HUES64 (cell line): ENCODE results near the gene PYROXD2. TPM values are rescaled to one million over a fixed set of nuclear protein-coding genes. Genes with fewer than 3 reads are reported as not detected.

ENCODE experiments used
- H3K27ac ChIP-seq: 2 replicates; pipeline ENCODE4 v1.7.0; 2013; ENCODE audit warnings: low read depth, low read length, inconsistent platforms
- H3K27me3 ChIP-seq: 2 replicates; pipeline ENCODE4 v1.6.1; 2013; ENCODE audit warnings: mild to moderate bottlenecking, low read length; ENCODE audit not compliant: insufficient read depth
- H3K36me3 ChIP-seq: 2 replicates; pipeline ENCODE4 v1.6.1; 2013; ENCODE audit warnings: mild to moderate bottlenecking, low read length; ENCODE audit not compliant: insufficient read depth
- H3K4me1 ChIP-seq: 2 replicates; pipeline ENCODE4 v1.6.1; 2013; ENCODE audit warnings: mild to moderate bottlenecking, low read length, moderate library complexity; ENCODE audit not compliant: insufficient read depth
- H3K4me3 ChIP-seq: 2 replicates; pipeline ENCODE4 v1.5.1; 2013; ENCODE audit warnings: mild to moderate bottlenecking, low read length, moderate library complexity
- H3K9ac ChIP-seq: 2 replicates; pipeline ENCODE4 v1.6.1; 2013; ENCODE audit warnings: mild to moderate bottlenecking, low read depth, low read length
- H3K9me3 ChIP-seq: 2 replicates; pipeline ENCODE4 v1.6.1; 2013; ENCODE audit warnings: low read depth, low read length; ENCODE audit not compliant: insufficient read depth
- WGBS: fragments of 150-250, 120-280 bp; methylation state at CpG from one replicate; pipeline ENCODE4 v1.1.7; 2013; ENCODE audit warnings: missing lambda C conversion rate; 5-methylcytosine and 5-hydroxymethylcytosine counted together
- polyA plus RNA-seq, 2 experiments: library from polyadenylated mRNA; stranded (reverse); fragments of 50-300 nt; gene quantifications; one replicate each; pipeline ENCODE4 v1.2.3, GENCODE V29; 2013

PYROXD2 gene
- 3.3 TPM for polyA plus RNA-seq (2013, experiment 1 of 2)
- 6.4 TPM for polyA plus RNA-seq (2013, experiment 2 of 2)

DNA sequence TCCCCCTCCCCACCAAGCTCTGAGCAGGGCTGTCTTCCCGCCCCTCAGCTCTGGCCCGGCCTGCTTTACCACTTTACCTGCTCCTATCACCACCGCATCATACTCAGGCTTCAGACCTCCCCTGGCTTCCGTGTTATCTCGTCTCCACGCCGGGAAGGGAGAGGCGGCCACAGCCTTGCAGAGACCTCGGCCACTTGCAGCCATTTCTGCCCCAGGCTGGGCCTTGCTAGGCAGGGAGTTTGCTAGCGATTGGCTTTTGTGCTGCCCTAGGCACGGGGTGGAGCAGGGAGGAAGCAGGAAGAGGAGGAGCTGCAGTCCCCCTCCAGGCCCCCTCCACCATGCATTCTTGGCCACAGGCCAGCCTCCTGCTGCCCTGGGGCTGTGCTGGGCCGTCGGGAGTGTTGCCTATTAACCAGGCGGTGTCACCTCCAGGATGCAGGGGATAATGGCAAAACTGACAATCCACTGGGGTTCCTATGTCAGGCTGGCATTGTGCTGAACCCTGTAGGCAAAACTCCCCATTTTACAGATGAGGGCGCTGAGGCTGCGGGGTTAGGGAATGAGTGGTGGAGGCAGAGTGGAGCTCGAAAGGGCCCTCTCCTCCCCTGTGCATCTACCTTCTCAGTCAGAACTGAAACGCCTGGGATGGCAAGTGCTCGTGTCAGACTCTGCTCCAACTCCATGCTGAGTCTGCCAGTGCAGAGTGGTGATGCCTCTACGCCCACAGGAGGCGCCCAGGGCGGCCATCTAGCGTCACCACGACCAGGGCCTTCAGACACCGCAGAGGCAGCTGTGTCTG is at the start of gene PYROXD2:
Gene PYROXD2 (minus strand): TSS at position 251 of the 799 bp plus-strand sequence. CDS start 47 bp downstream, at position 204.
- H3K4me1 ChIP-seq = peaks cover 8% of the 10 kb centered on the region; the same call in 1 of the 2 replicates
- peak within 1 kb of the TSS; percentile 66 for H3K27ac ChIP-seq
- peaks cover 10% of the 10 kb centered on the region for H3K36me3 ChIP-seq
- H3K4me3 ChIP-seq = peak within 1 kb of the TSS; percentile 63
- WGBS = 36% methylated on average over 25 of the region's 25 CpGs
- H3K9me3 ChIP-seq = no peaks in the 10 kb centered on the region
- H3K9ac ChIP-seq = peak within 1 kb of the TSS; percentile 87
- no peaks in the 10 kb centered on the region for H3K27me3 ChIP-seq

- H3K27ac ChIP-seq = no peak overlapping the region
- H3K9me3 ChIP-seq = no peaks in the 10 kb centered on the region
- H3K36me3 ChIP-seq = no peaks in the 10 kb centered on the region
- H3K4me3 ChIP-seq = no peak overlapping the region
- H3K9ac ChIP-seq = no peak overlapping the region
- 96% methylated on average over 8 of the region's 8 CpGs for WGBS
- peaks cover 15% of the 10 kb centered on the region for H3K27me3 ChIP-seq
- peaks cover 2% of the 10 kb centered on the region; the same call in 1 of the 2 replicates for H3K4me1 ChIP-seq
Measured at GRCh38 chr10:98463976-98464754, 49.2 kb upstream of the PYROXD2 start.

DNA sequence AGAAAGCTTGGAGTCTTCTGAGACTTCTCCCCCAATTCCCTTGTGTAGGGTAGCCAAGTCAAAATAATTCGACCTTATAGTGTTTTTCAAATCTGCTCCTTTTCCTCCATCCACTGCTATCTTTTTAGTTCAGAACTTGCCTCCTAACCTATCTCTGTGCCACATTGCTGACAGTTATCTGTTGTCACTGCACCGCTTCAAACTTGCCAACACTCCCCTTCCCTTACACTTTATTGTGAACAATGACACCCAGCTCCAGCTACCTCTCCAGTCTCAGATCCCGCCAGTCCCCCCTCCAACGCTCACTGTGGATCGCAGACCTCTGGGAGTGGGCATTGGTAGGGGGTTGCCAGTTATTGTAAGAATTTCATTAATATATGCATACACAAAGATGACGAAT is 48.0 kb upstream of the PYROXD2 start:
- Histone ChIP-seq H3K4me3 (no peak overlapping the region), H3K27ac (no peak overlapping the region), H3K9me3 (no peaks in the 10 kb centered on the region), H3K9ac (no peak overlapping the region), H3K27me3 (peaks cover 4% of the 10 kb centered on the region), H3K36me3 (no peaks in the 10 kb centered on the region), H3K4me1 (peaks cover 2% of the 10 kb centered on the region; the same call in 1 of the 2 replicates)
- WGBS = 97% methylated on average over 4 of the region's 6 CpGs

DNA sequence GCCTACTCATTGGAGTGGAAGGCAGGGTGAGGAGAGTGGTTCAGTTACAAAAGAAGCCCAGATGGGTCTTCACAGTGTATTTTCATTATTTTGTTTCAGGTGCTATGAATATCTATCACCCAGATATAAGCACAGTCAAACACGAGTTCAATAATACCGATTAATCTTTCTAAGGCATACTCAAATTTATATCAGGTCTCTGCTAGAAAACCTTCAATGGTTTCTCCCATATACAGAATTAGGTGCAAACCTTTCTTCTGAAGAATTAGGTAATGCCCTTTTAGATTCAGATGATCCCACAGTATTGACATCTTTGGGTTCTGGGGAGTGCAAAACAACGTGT is 46.5 kb upstream of the PYROXD2 start:
- H3K9me3 ChIP-seq = no peaks in the 10 kb centered on the region
- H3K4me1 ChIP-seq = peaks cover 16% of the 10 kb centered on the region
- no peak overlapping the region for H3K9ac ChIP-seq
- no peaks in the 10 kb centered on the region for H3K27me3 ChIP-seq
- no peaks in the 10 kb centered on the region for H3K36me3 ChIP-seq
- no peak overlapping the region for H3K27ac ChIP-seq
- WGBS = 92% methylated on average over 2 of the region's 3 CpGs
- no peak overlapping the region for H3K4me3 ChIP-seq

GRCh38 chr10:98460837-98461499 is 46.0 kb upstream of the PYROXD2 start:
- H3K27me3 ChIP-seq = no peaks in the 10 kb centered on the region
- H3K4me3 ChIP-seq = no peak overlapping the region
- no peaks in the 10 kb centered on the region for H3K9me3 ChIP-seq
- H3K36me3 ChIP-seq = no peaks in the 10 kb centered on the region
- 91% methylated on average over 3 of the region's 3 CpGs for WGBS
- H3K4me1 ChIP-seq = peaks cover 21% of the 10 kb centered on the region
- H3K9ac ChIP-seq = no peak overlapping the region
- H3K27ac ChIP-seq = no peak overlapping the region

- H3K36me3 ChIP-seq = no peaks in the 10 kb centered on the region
- peaks cover 25% of the 10 kb centered on the region for H3K4me1 ChIP-seq
- H3K4me3 ChIP-seq = no peak overlapping the region
- H3K9ac ChIP-seq = no peak overlapping the region
- WGBS = 87% methylated on average over 15 of the region's 15 CpGs
- H3K27ac ChIP-seq = no peak overlapping the region
- H3K9me3 ChIP-seq = no peaks in the 10 kb centered on the region
- H3K27me3 ChIP-seq = no peaks in the 10 kb centered on the region
Measured at GRCh38 chr10:98458809-98459784, 44.1 kb upstream of the PYROXD2 start.

DNA sequence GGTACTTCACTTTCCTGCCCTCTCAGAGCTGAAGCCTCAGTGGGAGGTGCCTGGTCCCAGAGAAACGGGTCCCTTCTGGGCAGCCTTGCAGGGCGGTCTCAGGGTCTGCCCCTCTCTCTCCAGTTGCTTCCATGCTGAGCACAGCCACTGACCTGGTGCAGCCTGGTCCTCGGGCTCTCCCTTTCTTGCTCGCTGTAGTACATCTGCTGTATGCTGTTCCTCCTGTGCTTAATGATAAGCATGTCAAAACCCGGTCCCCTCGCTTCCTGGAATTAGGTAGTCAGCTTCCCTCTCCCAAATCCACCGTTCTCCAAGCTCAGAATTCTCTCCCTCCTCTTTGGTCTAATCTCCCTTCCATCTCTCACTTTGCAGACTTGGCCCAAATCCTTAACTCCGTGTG is 42.7 kb upstream of the PYROXD2 start:
- H3K36me3 ChIP-seq = no peaks in the 10 kb centered on the region
- H3K9me3 ChIP-seq = no peaks in the 10 kb centered on the region
- no peak overlapping the region for H3K27ac ChIP-seq
- no peak overlapping the region for H3K9ac ChIP-seq
- H3K4me1 ChIP-seq = peaks cover 25% of the 10 kb centered on the region
- WGBS = 62% methylated on average over 8 of the region's 8 CpGs
- H3K4me3 ChIP-seq = no peak overlapping the region
- H3K27me3 ChIP-seq = no peaks in the 10 kb centered on the region

- Histone ChIP-seq H3K27ac (peak overlapping the region; percentile 55; the same call in 1 of the 2 replicates), H3K4me3 (no peak overlapping the region), H3K27me3 (no peaks in the 10 kb centered on the region), H3K4me1 (peaks cover 25% of the 10 kb centered on the region), H3K9ac (no peak overlapping the region), H3K9me3 (no peaks in the 10 kb centered on the region), H3K36me3 (no peaks in the 10 kb centered on the region)
- 82% methylated on average over 11 of the region's 12 CpGs for WGBS
Measured at GRCh38 chr10:98456686-98457482, 41.9 kb upstream of the PYROXD2 start.

- H3K4me1 ChIP-seq = peaks cover 25% of the 10 kb centered on the region
- H3K27ac ChIP-seq = peak overlapping the region; percentile 55; the same call in 1 of the 2 replicates
- no peak overlapping the region for H3K4me3 ChIP-seq
- H3K36me3 ChIP-seq = no peaks in the 10 kb centered on the region
- H3K9ac ChIP-seq = no peak overlapping the region
- 74% methylated on average over 4 of the region's 4 CpGs for WGBS
- H3K9me3 ChIP-seq = no peaks in the 10 kb centered on the region
- no peaks in the 10 kb centered on the region for H3K27me3 ChIP-seq
Measured at GRCh38 chr10:98456043-98456570, 41.1 kb upstream of the PYROXD2 start.
